H9 (cell line): Measurements from ENCODE around the gene PTPRJ. TPM values are rescaled to one million over a fixed set of nuclear protein-coding genes. Genes with fewer than 3 reads are reported as not detected.

Source experiments
- DNase-seq: peaks from one replicate; pipeline ENCODE4 v3.0.0-alpha.2; 2017
- H2AFZ ChIP-seq: one replicate; pipeline ENCODE4 v1.6.1; 2013; ENCODE audit warnings: mild to moderate bottlenecking, low read length, control low read depth, moderate library complexity
- H2AK5ac ChIP-seq: 2 replicates; pipeline ENCODE4 v1.6.1; 2013; ENCODE audit warnings: low read length, control low read depth, mixed read lengths; ENCODE audit not compliant: insufficient read length
- H2BK120ac ChIP-seq: one replicate; pipeline ENCODE4 v1.6.1; 2013; ENCODE audit warnings: low read depth, mild to moderate bottlenecking, low read length, control low read depth, inconsistent platforms; ENCODE audit not compliant: poor library complexity, severe bottlenecking
- H2BK12ac ChIP-seq: 2 replicates; pipeline ENCODE4 v1.6.1; 2013; ENCODE audit warnings: low read length, control low read depth, mixed read lengths, low read depth; ENCODE audit not compliant: insufficient read length
- H2BK15ac ChIP-seq: 2 replicates; pipeline ENCODE4 v1.6.1; 2013; ENCODE audit warnings: low read depth, low read length, control low read depth
- H2BK20ac ChIP-seq: one replicate; pipeline ENCODE4 v1.6.1; 2013; ENCODE audit warnings: low read depth, mild to moderate bottlenecking, low read length, control low read depth, inconsistent platforms; ENCODE audit not compliant: poor library complexity, severe bottlenecking
- H2BK5ac ChIP-seq: 2 replicates; pipeline ENCODE4 v1.6.1; 2013; ENCODE audit warnings: low read length, control low read depth, mixed read lengths; ENCODE audit not compliant: insufficient read length
- H3K14ac ChIP-seq: 2 replicates; pipeline ENCODE4 v1.6.1; 2013; ENCODE audit warnings: low read length, control low read depth; ENCODE audit not compliant: insufficient read depth
- H3K18ac ChIP-seq: 2 replicates; pipeline ENCODE4 v1.6.1; 2013; ENCODE audit warnings: low read depth, mild to moderate bottlenecking, mixed read lengths, low read length, control low read depth; ENCODE audit not compliant: insufficient read length
- H3K23ac ChIP-seq: 2 replicates; pipeline ENCODE4 v1.6.1; 2013; ENCODE audit warnings: low read length, control low read depth, mixed read lengths, low read depth; ENCODE audit not compliant: insufficient read length
- H3K23me2 ChIP-seq: 2 replicates; pipeline ENCODE4 v1.6.1; 2013; ENCODE audit warnings: low read depth, mild to moderate bottlenecking, mixed read lengths, low read length, control low read depth; ENCODE audit not compliant: insufficient read length, poor library complexity, severe bottlenecking
- H3K27ac ChIP-seq: 2 replicates; pipeline ENCODE4 v1.5.1; 2013; ENCODE audit warnings: low read length, control low read depth, mixed read lengths, low read depth; ENCODE audit not compliant: insufficient read length
- H3K27me3 ChIP-seq: 2 replicates; pipeline ENCODE4 v1.6.1; 2013; ENCODE audit warnings: low read length, control low read depth, inconsistent platforms; ENCODE audit not compliant: insufficient read depth
- H3K4ac ChIP-seq: 2 replicates; pipeline ENCODE4 v1.6.1; 2013; ENCODE audit warnings: low read depth, mild to moderate bottlenecking, control low read depth, inconsistent platforms, low read length, moderate library complexity
- H3K4me1 ChIP-seq: 2 replicates; pipeline ENCODE4 v1.6.1; 2013; ENCODE audit warnings: low read length, control low read depth, inconsistent platforms; ENCODE audit not compliant: insufficient read depth
- H3K4me2 ChIP-seq: 2 replicates; pipeline ENCODE4 v1.6.1; 2013; ENCODE audit warnings: low read length, control low read depth, mixed read lengths; ENCODE audit not compliant: insufficient read length, insufficient read depth
- H3K56ac ChIP-seq: 2 replicates; pipeline ENCODE4 v1.6.1; 2013; ENCODE audit warnings: low read depth, mild to moderate bottlenecking, mixed read lengths, low read length, control low read depth; ENCODE audit not compliant: insufficient read length
- H3K79me1 ChIP-seq: 2 replicates; pipeline ENCODE4 v1.6.1; 2013; ENCODE audit warnings: low read depth, mild to moderate bottlenecking, moderate library complexity, low read length, control low read depth, inconsistent platforms; ENCODE audit not compliant: insufficient read depth, poor library complexity, severe bottlenecking
- H3K79me2 ChIP-seq: 2 replicates; pipeline ENCODE4 v1.6.1; 2013; ENCODE audit warnings: low read length, control low read depth, inconsistent platforms; ENCODE audit not compliant: insufficient read depth
- H3K9ac ChIP-seq: 2 replicates; pipeline ENCODE4 v1.6.1; 2013; ENCODE audit warnings: low read length, control low read depth, mixed read lengths; ENCODE audit not compliant: insufficient read length; ENCODE audit errors: extremely low read depth
- H3K9me3 ChIP-seq: one replicate; pipeline ENCODE4 v1.6.1; 2013; ENCODE audit warnings: low read depth, low read length, inconsistent platforms; ENCODE audit not compliant: control insufficient read depth
- H3T11ph ChIP-seq: one replicate; pipeline ENCODE4 v1.6.1; 2013; ENCODE audit warnings: mild to moderate bottlenecking, low read length, control low read depth, inconsistent platforms
- H4K20me1 ChIP-seq: one replicate; pipeline ENCODE4 v1.6.1; 2013; ENCODE audit not compliant: control insufficient read depth, insufficient read length, insufficient read depth
- H4K5ac ChIP-seq: 2 replicates; pipeline ENCODE4 v1.6.1; 2013; ENCODE audit warnings: low read depth, mild to moderate bottlenecking, mixed read lengths, low read length, control low read depth; ENCODE audit not compliant: insufficient read length
- H4K8ac ChIP-seq: replicated peaks from 2 replicates; pipeline ENCODE4 v1.6.1; 2013; ENCODE audit warnings: low read length, control low read depth, mixed read lengths, low read depth; ENCODE audit not compliant: insufficient read length
- H4K91ac ChIP-seq: 2 replicates; pipeline ENCODE4 v1.6.1; 2013; ENCODE audit warnings: low read depth, mild to moderate bottlenecking, moderate library complexity, mixed read lengths, low read length, control low read depth; ENCODE audit not compliant: insufficient read length
- H3K27ac Mint-ChIP-seq, 3 experiments: 2 replicates in 2 of 3; 3 replicates in 1 of 3; pipeline ENCODE4 v1.8.0; 2020 to 2021; ENCODE audit warnings: mixed read lengths in 3 of 3, mild to moderate bottlenecking in 1 of 3, moderate library complexity in 1 of 3
- H3K27me3 Mint-ChIP-seq: 2 replicates; pipeline ENCODE4 v1.8.0; 2021; ENCODE audit warnings: low read depth, mild to moderate bottlenecking, moderate library complexity, mixed read lengths
- H3K36me3 Mint-ChIP-seq, 3 experiments: 2 replicates in 2 of 3; 3 replicates in 1 of 3; pipeline ENCODE4 v1.8.0; 2020 to 2021; ENCODE audit warnings: low read depth in 3 of 3, mixed read lengths in 3 of 3; ENCODE audit not compliant: insufficient read depth in 1 of 3
- H3K4me1 Mint-ChIP-seq, 2 experiments: 2 replicates each; pipeline ENCODE4 v1.8.0; 2020; ENCODE audit warnings: mixed read lengths in 2 of 2
- H3K4me3 Mint-ChIP-seq, 2 experiments: 2 replicates in 1 of 2; 3 replicates in 1 of 2; pipeline ENCODE4 v1.8.0; 2020 to 2021; ENCODE audit warnings: mild to moderate bottlenecking in 2 of 2, mixed read lengths in 2 of 2, moderate library complexity in 1 of 2
- H3K9me3 Mint-ChIP-seq, 2 experiments: 2 replicates in 1 of 2; 3 replicates in 1 of 2; pipeline ENCODE4 v1.8.0; 2020; ENCODE audit warnings: mild to moderate bottlenecking in 2 of 2, mixed read lengths in 2 of 2, moderate library complexity in 1 of 2
- CTCF ChIP-seq: fragments of 200-600 bp; sonication (generic); conservative IDR thresholded peaks from 3 replicates; pipeline ENCODE4 v1.8.0; 2021; ENCODE audit warnings: antibody characterized with exemption, mild to moderate bottlenecking
- WGBS: extraction: QIAGEN DNeasy Blood & Tissue Kit; methylation state at CpG from one replicate; pipeline ENCODE4 v1.1.7; 2013; ENCODE audit warnings: missing lambda C conversion rate, low lambda C conversion rate, mixed read lengths; ENCODE audit not compliant: insufficient read length; ENCODE audit errors: extremely low coverage; 5-methylcytosine and 5-hydroxymethylcytosine counted together
- total RNA-seq: library from RNA; stranded (reverse); gene quantifications from 2 replicates; pipeline ENCODE4 v1.2.1, GENCODE V29; 2021

The PTPRJ gene
- total RNA-seq, 1 experiment from 2014 or later, result 10.6 TPM

- TF ChIP-seq CTCF, result no peak
- no CpG with 5 or more reads among the region's 10 CpGs for WGBS
- Histone ChIP-seq H3K27ac (no peak overlapping the region), H3K14ac (no peak overlapping the region), H3K23ac (no peak overlapping the region), H2AFZ (no peak overlapping the region), H4K91ac (no peak overlapping the region), H2BK15ac (no peak overlapping the region), H4K5ac (no peak overlapping the region), H3K79me1 (no peaks in the 10 kb centered on the region), H3T11ph (no peak overlapping the region), H4K20me1 (no peaks in the 10 kb centered on the region), H3K4ac (no peak overlapping the region), H3K79me2 (peaks cover 2% of the 10 kb centered on the region; the same call in 1 of the 2 replicates), H3K23me2 (peaks cover 11% of the 10 kb centered on the region), H3K9me3 (no peaks in the 10 kb centered on the region), H3K18ac (no peak overlapping the region), H2BK5ac (no peak overlapping the region), H2AK5ac (no peak overlapping the region), H3K4me2 (no peak overlapping the region), H2BK20ac (no peak overlapping the region), H2BK120ac (no peak overlapping the region), H2BK12ac (no peak overlapping the region), H3K27me3 (no peaks in the 10 kb centered on the region), H3K56ac (no peak overlapping the region), H4K8ac (no peak overlapping the region), H3K9ac (no peak overlapping the region), H3K4me1 (no peaks in the 10 kb centered on the region; the same call in 1 of the 2 replicates)
- Mint-ChIP-seq H3K4me3 (no peak overlapping the region), H3K36me3 (peaks cover 0 to 3% (median 2%) of the 10 kb centered on the region in 3 experiments; a peak in 2 of 7 replicates), H3K9me3 (no peaks in the 10 kb centered on the region), H3K27ac (no peak overlapping the region), H3K4me1 (peaks cover 20 to 29% of the 10 kb centered on the region in 2 experiments), H3K27me3 (peaks cover 15% of the 10 kb centered on the region)
- DNase-seq, result no peak
Measured at GRCh38 chr11:47983464-47984397, 3.4 kb downstream of the PTPRJ start.
